Measurements from ENCODE around the gene UCN3.
"Not testable (repeated sequence)": the region's sequence is repeated elsewhere in the genome, so short reads cannot be mapped to it uniquely, and the experiment has no call there.

Gene UCN3

DNA sequence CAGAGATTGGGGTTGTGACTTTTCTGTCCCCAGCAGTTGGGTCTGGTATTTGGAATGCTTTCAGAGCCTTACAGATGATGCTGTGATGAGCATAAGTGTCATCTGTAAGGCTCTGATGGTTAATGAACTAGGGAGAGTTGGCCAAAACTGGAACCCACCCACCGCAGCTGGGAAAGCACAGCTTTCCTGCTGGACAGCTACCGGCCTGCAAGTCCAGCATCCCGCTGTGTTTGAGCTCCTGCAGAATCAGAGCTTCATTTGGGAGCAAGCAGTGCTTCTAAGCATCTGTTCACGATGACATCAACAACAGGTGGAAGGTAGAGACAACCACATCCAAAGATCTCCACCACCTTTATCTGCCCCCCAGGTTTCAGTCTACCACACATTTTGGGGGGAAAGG is 11.7 kb downstream of the UCN3 start:
- Mint-ChIP-seq H3K9me3 (no peaks in the 10 kb centered on the region), H3K27ac (no peak overlapping the region), H3K4me1 (ENCODE audit: low read depth) (no peaks in the 10 kb centered on the region), H3K36me3 (ENCODE audit: low read depth) (no peaks in the 10 kb centered on the region), H3K27me3 (ENCODE audit: low read depth) (peaks cover 3% of the 10 kb centered on the region), H3K4me3 (no peak overlapping the region)
- DNase-seq (ENCODE audit: low spot score), result no peak

GRCh38 chr10:5379202-5379601 is 14.4 kb downstream of the UCN3 start:
- not testable (repeated sequence) for H3K9me3 Mint-ChIP-seq; H3K4me3 Mint-ChIP-seq; DNase-seq (ENCODE audit: low spot score); H3K27ac Mint-ChIP-seq; H3K4me1 Mint-ChIP-seq (ENCODE audit: low read depth); H3K27me3 Mint-ChIP-seq (ENCODE audit: low read depth); H3K36me3 Mint-ChIP-seq (ENCODE audit: low read depth)

DNA sequence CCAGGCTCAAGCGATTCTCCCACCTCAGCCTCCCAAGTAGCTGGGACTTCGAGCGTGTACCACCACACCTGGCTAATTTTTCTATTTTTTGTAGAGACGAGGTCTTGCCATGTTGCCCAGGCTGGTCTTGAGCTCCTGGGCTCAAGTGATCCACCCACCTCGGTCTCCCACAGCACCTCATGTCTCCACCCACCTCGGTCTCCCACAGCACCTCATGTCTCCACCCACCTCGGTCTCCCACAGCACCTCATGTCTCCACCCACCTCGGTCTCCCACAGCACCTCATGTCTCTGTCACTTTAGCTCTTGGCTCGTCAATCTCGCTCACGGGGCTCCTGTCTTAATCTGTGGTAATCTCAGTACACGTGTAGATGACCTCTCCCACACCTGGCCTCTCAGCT is 15.6 kb downstream of the UCN3 start:
- not testable (repeated sequence) for H3K4me3 Mint-ChIP-seq; H3K36me3 Mint-ChIP-seq (ENCODE audit: low read depth)

DNA sequence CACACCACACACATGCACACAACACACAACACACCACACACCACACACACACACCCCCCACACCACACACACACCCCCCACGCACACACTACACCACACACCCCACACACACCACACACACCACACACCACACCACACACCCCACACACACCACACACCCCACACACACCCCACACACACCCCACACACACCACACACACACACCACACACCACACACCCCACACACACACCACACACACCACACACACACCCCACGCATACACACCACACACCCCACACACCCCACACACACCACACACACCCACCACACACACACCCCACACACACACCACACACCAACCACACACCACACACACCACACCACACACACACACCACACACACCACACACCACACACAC is 16.4 kb downstream of the UCN3 start:
- no peak for DNase-seq (ENCODE audit: low spot score)
- no peaks in the 10 kb centered on the region for H3K4me1 Mint-ChIP-seq (ENCODE audit: low read depth)
- no peaks in the 10 kb centered on the region for H3K36me3 Mint-ChIP-seq (ENCODE audit: low read depth)
- H3K27me3 Mint-ChIP-seq (ENCODE audit: low read depth), result peaks cover 3% of the 10 kb centered on the region
- H3K9me3 Mint-ChIP-seq, result no peaks in the 10 kb centered on the region
- H3K4me3 Mint-ChIP-seq, result no peak overlapping the region
- no peak overlapping the region for H3K27ac Mint-ChIP-seq

More for the DNA sequence above, 15.6 kb downstream of the UCN3 start:
- DNase-seq (ENCODE audit: low spot score); H3K9me3 Mint-ChIP-seq; H3K4me1 Mint-ChIP-seq (ENCODE audit: low read depth); H3K27ac Mint-ChIP-seq; H3K27me3 Mint-ChIP-seq (ENCODE audit: low read depth): not testable (repeated sequence)

DNA sequence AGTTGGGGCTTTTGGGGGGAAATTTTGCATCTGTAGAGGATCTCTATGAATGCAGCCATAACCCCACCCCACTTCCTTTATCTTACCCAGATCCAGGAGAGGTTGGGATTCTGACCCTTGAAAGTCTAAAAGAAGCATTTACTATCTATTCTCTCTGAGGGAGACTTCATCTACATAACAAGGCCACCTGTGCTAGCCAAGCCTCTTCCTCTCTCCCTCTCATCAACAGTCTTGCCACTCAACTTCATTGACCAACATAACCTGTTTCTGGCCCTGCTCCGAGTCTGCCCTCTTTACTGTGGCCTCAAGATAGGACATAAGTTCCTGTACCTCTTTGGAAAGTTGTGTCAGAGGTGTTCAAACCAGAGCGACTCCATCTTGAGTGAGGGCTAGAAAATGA is 20.5 kb downstream of the UCN3 start:
- Mint-ChIP-seq H3K4me1 (ENCODE audit: low read depth) (peaks cover 2% of the 10 kb centered on the region), H3K4me3 (no peak overlapping the region), H3K36me3 (ENCODE audit: low read depth) (peaks cover 2% of the 10 kb centered on the region), H3K27ac (no peak overlapping the region), H3K27me3 (ENCODE audit: low read depth) (no peaks in the 10 kb centered on the region), H3K9me3 (peaks cover 21% of the 10 kb centered on the region)
- no peak for DNase-seq (ENCODE audit: low spot score)

DNA sequence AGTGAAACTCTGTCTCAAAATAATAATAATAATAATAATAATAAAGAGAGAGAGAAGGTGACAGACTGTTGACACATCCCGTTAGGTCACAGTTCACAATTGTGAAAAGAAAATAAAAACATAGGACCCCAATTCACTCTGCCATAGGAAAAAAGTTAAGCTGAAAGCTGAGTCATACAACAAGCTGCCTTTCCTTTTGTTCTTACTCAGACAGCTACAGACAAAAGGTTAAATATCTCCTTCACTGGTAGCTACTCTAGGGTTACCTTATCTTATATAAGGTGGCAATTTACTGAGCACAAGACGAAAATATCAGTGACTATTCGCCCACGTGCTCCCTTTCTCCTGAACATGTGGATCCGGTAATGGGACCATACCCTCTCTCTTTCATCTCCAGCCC is 22.4 kb downstream of the UCN3 start:
- Mint-ChIP-seq H3K4me1 (ENCODE audit: low read depth) (peaks cover 2% of the 10 kb centered on the region), H3K9me3 (peaks cover 40% of the 10 kb centered on the region), H3K36me3 (ENCODE audit: low read depth) (peaks cover 2% of the 10 kb centered on the region), H3K27ac (no peak overlapping the region), H3K4me3 (no peak overlapping the region), H3K27me3 (ENCODE audit: low read depth) (no peaks in the 10 kb centered on the region)
- DNase-seq (ENCODE audit: low spot score), result no peak

- no peak for DNase-seq (ENCODE audit: low spot score)
- H3K4me3 Mint-ChIP-seq, result no peak overlapping the region
- no peaks in the 10 kb centered on the region for H3K27me3 Mint-ChIP-seq (ENCODE audit: low read depth)
- H3K27ac Mint-ChIP-seq, result no peak overlapping the region
- peaks cover 2% of the 10 kb centered on the region for H3K4me1 Mint-ChIP-seq (ENCODE audit: low read depth)
- peaks cover 44% of the 10 kb centered on the region for H3K9me3 Mint-ChIP-seq
- H3K36me3 Mint-ChIP-seq (ENCODE audit: low read depth), result peaks cover 2% of the 10 kb centered on the region
Observed at GRCh38 chr10:5390607-5391205, 25.9 kb downstream of the UCN3 start.

GRCh38 chr10:5391790-5392189 is 27.0 kb downstream of the UCN3 start:
- H3K4me3 Mint-ChIP-seq, result no peak overlapping the region
- H3K4me1 Mint-ChIP-seq (ENCODE audit: low read depth), result peaks cover 2% of the 10 kb centered on the region
- no peak overlapping the region for H3K27ac Mint-ChIP-seq
- peaks cover 2% of the 10 kb centered on the region for H3K36me3 Mint-ChIP-seq (ENCODE audit: low read depth)
- no peak for DNase-seq (ENCODE audit: low spot score)
- peaks cover 44% of the 10 kb centered on the region for H3K9me3 Mint-ChIP-seq
- no peaks in the 10 kb centered on the region for H3K27me3 Mint-ChIP-seq (ENCODE audit: low read depth)

GRCh38 chr10:5393529-5393928 is 28.8 kb downstream of the UCN3 start:
- H3K27me3 Mint-ChIP-seq (ENCODE audit: low read depth), result peaks cover 3% of the 10 kb centered on the region
- no peaks in the 10 kb centered on the region for H3K4me1 Mint-ChIP-seq (ENCODE audit: low read depth)
- no peak for DNase-seq (ENCODE audit: low spot score)
- peaks cover 39% of the 10 kb centered on the region for H3K9me3 Mint-ChIP-seq
- peaks cover 2% of the 10 kb centered on the region for H3K36me3 Mint-ChIP-seq (ENCODE audit: low read depth)
- no peak overlapping the region for H3K27ac Mint-ChIP-seq
- no peak overlapping the region for H3K4me3 Mint-ChIP-seq

GRCh38 chr10:5395168-5395567 is 30.4 kb downstream of the UCN3 start:
- peaks cover 24% of the 10 kb centered on the region for H3K9me3 Mint-ChIP-seq
- no peaks in the 10 kb centered on the region for H3K4me1 Mint-ChIP-seq (ENCODE audit: low read depth)
- no peak overlapping the region for H3K27ac Mint-ChIP-seq
- H3K36me3 Mint-ChIP-seq (ENCODE audit: low read depth), result no peaks in the 10 kb centered on the region
- no peak overlapping the region for H3K4me3 Mint-ChIP-seq
- DNase-seq (ENCODE audit: low spot score), result no peak
- peaks cover 13% of the 10 kb centered on the region for H3K27me3 Mint-ChIP-seq (ENCODE audit: low read depth)

DNA sequence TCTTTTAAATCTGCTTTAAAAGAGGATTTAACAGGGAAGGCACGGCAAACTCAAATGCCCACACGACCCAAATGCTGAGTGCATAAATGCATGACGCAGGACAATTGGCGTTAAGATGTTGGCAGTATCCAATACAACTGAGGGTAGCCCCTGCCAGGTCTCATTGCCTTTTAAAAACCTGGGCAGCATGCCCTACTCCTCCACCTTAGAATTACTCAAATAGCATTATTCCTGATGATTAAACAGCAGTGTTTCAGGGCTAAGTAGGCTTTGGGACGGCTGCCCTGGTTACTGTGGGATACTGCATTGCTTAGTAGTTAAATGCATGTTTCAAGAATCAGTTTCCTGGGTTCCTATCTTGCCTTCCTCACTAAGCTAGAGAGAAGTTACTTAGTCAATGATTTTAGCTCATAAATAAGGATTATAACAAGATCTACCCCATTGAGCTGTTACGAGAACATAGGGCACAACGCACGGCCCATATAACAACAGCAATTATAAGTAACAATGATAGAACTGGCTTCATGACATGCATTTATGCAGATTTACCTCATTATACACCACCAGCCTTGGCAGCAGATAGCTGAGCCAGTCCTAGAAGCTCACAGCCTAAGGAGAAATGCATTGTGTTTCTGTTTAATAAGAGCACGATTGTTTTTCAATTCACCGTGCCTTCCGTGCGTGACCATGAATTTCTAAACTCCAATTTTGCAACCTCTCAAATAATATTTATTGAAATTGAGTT is 32.0 kb downstream of the UCN3 start:
- Mint-ChIP-seq H3K27me3 (ENCODE audit: low read depth) (peaks cover 17% of the 10 kb centered on the region), H3K9me3 (peaks cover 8% of the 10 kb centered on the region), H3K4me1 (ENCODE audit: low read depth) (no peaks in the 10 kb centered on the region), H3K4me3 (no peak overlapping the region), H3K36me3 (ENCODE audit: low read depth) (no peaks in the 10 kb centered on the region), H3K27ac (no peak overlapping the region)
- no peak for DNase-seq (ENCODE audit: low spot score)

GRCh38 chr10:5399332-5399731 is 34.6 kb downstream of the UCN3 start:
- no peak for DNase-seq (ENCODE audit: low spot score)

GRCh38 chr10:5400468-5401240 is 35.9 kb downstream of the UCN3 start:
- Mint-ChIP-seq H3K4me3 (no peak overlapping the region), H3K27ac (no peak overlapping the region), H3K4me1 (ENCODE audit: low read depth) (no peaks in the 10 kb centered on the region), H3K27me3 (ENCODE audit: low read depth) (peaks cover 31% of the 10 kb centered on the region), H3K9me3 (no peaks in the 10 kb centered on the region), H3K36me3 (ENCODE audit: low read depth) (no peaks in the 10 kb centered on the region)
- DNase-seq (ENCODE audit: low spot score), result no peak

More at GRCh38 chr10:5399332-5399731, 34.6 kb downstream of the UCN3 start:
- H3K9me3 Mint-ChIP-seq, result no peaks in the 10 kb centered on the region
- H3K4me1 Mint-ChIP-seq (ENCODE audit: low read depth), result no peaks in the 10 kb centered on the region
- H3K4me3 Mint-ChIP-seq, result no peak overlapping the region
- no peak overlapping the region for H3K27ac Mint-ChIP-seq
- H3K36me3 Mint-ChIP-seq (ENCODE audit: low read depth), result no peaks in the 10 kb centered on the region
- peaks cover 31% of the 10 kb centered on the region for H3K27me3 Mint-ChIP-seq (ENCODE audit: low read depth)

DNA sequence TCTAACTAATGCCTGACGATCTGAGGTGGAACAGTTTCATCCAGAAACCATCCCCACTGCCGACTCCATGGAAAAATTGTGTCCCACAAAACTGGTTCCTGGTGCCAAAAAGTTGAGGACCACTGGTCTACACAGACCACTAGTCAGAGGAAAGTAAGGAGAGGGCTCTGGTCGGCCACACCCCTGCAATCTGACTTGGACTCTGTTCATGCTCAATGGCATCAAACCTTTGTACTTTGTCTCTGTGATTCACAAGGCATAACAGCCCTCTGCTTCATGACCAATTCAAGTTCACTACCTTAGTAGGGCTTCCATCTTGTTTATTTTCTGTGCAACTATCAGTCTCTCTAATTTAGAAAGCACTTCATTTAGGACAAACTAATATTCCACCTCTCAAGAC is 38.0 kb downstream of the UCN3 start:
- Mint-ChIP-seq H3K4me3 (no peak overlapping the region), H3K9me3 (no peaks in the 10 kb centered on the region), H3K27ac (no peak overlapping the region), H3K36me3 (ENCODE audit: low read depth) (no peaks in the 10 kb centered on the region), H3K4me1 (ENCODE audit: low read depth) (no peaks in the 10 kb centered on the region), H3K27me3 (ENCODE audit: low read depth) (peaks cover 30% of the 10 kb centered on the region)
- no peak for DNase-seq (ENCODE audit: low spot score)

Measured in T-helper 2 cell treated with Interferon-gamma antibody and Interleukin-4, amounts not matched to agents 5 μg/mL and 100 μg/mL, for 36 hours (primary cell).